Sigmoid colon (tissue), 4 donors: ENCODE measurements around the gene CTIF.

Experiments
- CTCF ChIP-seq, 4 experiments: fragments of 450-650 bp in 3 of 4; fragments of 200-600 bp in 1 of 4; IDR thresholded peaks; one replicate each; pipeline ENCODE4 v1.5.1; 2016 to 2019; ENCODE audit warnings: antibody characterized with exemption in 4 of 4, mild to moderate bottlenecking in 3 of 4, moderate library complexity in 2 of 4
- EP300 ChIP-seq, 4 donors: sonication (generic); formaldehyde crosslinking; IDR thresholded peaks; one replicate each; pipeline ENCODE4 v1.6.1; 2017; ENCODE audit warnings: antibody characterized with exemption in 4 of 4
- POLR2A ChIP-seq, 2 donors: fragments of 450-650 bp; IDR thresholded peaks; one replicate each; pipeline ENCODE4 v1.6.1; 2016; ENCODE audit warnings: antibody characterized with exemption in 2 of 2, mild to moderate bottlenecking in 2 of 2, moderate library complexity in 2 of 2

DNA sequence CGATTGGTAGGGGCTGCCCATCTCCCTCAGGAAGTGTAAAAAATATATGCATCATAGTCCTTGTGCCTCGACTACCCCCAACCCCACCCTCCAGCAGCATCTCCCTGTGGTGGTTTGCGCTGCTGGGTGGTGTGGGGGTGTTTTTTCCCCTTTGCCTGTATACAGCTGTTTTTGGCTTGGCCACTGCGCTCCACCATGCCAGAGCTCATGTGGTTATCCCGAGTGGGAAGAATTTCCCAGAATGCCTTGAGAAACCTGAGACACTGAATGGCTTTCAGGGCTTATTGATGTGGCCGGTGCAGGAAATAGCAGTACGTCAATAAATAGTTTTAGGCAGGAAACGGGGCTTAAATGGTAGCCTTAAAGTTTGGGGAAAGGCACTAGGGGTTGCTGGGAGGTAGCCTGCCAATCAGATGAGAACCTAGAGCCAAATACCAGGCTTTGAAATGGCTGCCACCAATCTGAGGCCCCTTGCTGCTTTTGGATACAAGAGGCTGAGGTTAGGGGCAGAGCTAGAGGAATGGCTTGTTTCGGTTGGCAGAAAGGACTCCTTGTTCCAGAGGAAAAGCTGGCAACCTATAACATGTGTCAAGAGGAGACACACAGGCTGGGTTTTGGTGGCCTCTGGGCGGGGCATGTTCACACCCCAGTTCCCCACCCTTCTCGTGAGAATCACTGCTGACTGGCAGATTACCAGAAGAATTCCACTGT is 267.9 kb downstream of the CTIF start:
- TF ChIP-seq POLR2A (IDR thresholded peaks at IDR 0.05), result no peak
- TF ChIP-seq EP300 (IDR thresholded peaks at IDR 0.05), result no peak
- no peak for TF ChIP-seq CTCF (IDR thresholded peaks at IDR 0.05)
